Measurements from ENCODE around the gene MGMT. TPM values are rescaled to one million over a fixed set of nuclear protein-coding genes. Genes with fewer than 3 reads are reported as not detected.

MGMT gene
- total and polyA plus RNA-seq, 2 donors (not counting 3 experiments of a cell fraction or from before 2014, with no cell fraction given): 15.0 to 15.2 TPM

DNA sequence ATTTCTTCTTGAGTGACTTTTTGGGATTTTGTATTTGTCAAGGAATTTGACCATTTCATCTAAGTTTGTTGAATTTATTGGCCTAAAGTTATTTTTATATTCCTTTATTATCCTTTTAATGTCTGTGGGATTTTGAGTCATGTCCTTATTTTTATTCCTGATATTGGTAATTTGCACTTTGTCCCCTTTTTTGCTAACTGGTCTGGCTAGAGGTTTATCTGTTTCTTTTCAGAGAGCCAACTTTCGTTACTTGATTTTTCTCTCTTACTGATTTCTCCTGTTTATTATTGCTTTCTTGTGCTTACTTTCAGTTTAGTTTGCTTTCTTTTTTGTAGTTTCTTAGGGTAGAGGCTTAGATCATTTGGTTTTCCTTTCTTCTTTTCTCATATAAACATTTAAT is 14.6 kb downstream of the MGMT start:
- POLR2A ChIA-PET: no interaction called here
- dilution Hi-C loops (cut with MboI; ENCODE audit: extremely low pct_ligation_motif_present, low sequenced_read_pairs): no loop called here

More for the DNA sequence above, 14.6 kb downstream of the MGMT start:
- H3K79me2 ChIP-seq (ENCODE audit: control insufficient read depth, insufficient read depth, low read length): no peaks in the 10 kb centered on the region
- no peaks in the 10 kb centered on the region for H3K27me3 ChIP-seq (ENCODE audit: control insufficient read depth in 2 of 2, insufficient read depth in 2 of 2, low read length in 2 of 2)
- H3K4me1 ChIP-seq (ENCODE audit: control insufficient read depth, extremely low read depth, insufficient read depth, low read length): no peaks in the 10 kb centered on the region
- no peak for TF ChIP-seq FOS (IDR thresholded peaks at IDR 0.05; ENCODE audit: borderline replicate concordance, insufficient read depth, low read length)
- TF ChIP-seq EZH2 (IDR thresholded peaks at IDR 0.05; ENCODE audit: borderline replicate concordance, low read depth, low read length, severe bottlenecking): no peak
- no peak for TF ChIP-seq POLR2A (IDR thresholded peaks at IDR 0.05; ENCODE audit: low read depth, low read length)
- no peak for TF ChIP-seq JUN (IDR thresholded peaks at IDR 0.05; ENCODE audit: borderline replicate concordance, insufficient read depth, insufficient read length, low read depth)
- no peak for TF ChIP-seq MYC (IDR thresholded peaks at IDR 0.05; ENCODE audit: low read depth, low read length)
- TF ChIP-seq, protein P1, sequence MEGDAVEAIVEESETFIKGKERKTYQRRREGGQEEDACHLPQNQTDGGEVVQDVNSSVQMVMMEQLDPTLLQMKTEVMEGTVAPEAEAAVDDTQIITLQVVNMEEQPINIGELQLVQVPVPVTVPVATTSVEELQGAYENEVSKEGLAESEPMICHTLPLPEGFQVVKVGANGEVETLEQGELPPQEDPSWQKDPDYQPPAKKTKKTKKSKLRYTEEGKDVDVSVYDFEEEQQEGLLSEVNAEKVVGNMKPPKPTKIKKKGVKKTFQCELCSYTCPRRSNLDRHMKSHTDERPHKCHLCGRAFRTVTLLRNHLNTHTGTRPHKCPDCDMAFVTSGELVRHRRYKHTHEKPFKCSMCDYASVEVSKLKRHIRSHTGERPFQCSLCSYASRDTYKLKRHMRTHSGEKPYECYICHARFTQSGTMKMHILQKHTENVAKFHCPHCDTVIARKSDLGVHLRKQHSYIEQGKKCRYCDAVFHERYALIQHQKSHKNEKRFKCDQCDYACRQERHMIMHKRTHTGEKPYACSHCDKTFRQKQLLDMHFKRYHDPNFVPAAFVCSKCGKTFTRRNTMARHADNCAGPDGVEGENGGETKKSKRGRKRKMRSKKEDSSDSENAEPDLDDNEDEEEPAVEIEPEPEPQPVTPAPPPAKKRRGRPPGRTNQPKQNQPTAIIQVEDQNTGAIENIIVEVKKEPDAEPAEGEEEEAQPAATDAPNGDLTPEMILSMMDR (IDR thresholded peaks at IDR 0.05; ENCODE audit: extremely low read depth in 1 of 2, insufficient read depth in 1 of 2, low read depth in 1 of 2, low read length in 2 of 2): no peak
- TF ChIP-seq, protein P2, sequence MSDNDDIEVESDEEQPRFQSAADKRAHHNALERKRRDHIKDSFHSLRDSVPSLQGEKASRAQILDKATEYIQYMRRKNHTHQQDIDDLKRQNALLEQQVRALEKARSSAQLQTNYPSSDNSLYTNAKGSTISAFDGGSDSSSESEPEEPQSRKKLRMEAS (IDR thresholded peaks at IDR 0.05; ENCODE audit: insufficient read depth, insufficient read length): no peak
- TF ChIP-seq GATA2 (IDR thresholded peaks at IDR 0.05; ENCODE audit: insufficient read depth, insufficient read length, low read depth, low read length): no peak
- no peak for TF ChIP-seq POLR2AphosphoS5 (IDR thresholded peaks at IDR 0.05; ENCODE audit: insufficient read depth, low read depth, low read length)
- no peak overlapping the region for H3K4me2 ChIP-seq (ENCODE audit: insufficient read depth, low read length)
- no peak overlapping the region for H3K27ac ChIP-seq (ENCODE audit: insufficient read depth, low read depth, low read length)
- no peak overlapping the region for H3K9ac ChIP-seq (replicated peaks; ENCODE audit: extremely low read depth, insufficient read depth, low read length)
- no peak for DNase-seq (ENCODE audit: low read depth, low spot score)
- no peaks in the 10 kb centered on the region for H3K36me3 ChIP-seq (ENCODE audit: control insufficient read depth in 2 of 2, extremely low read depth in 1 of 2, insufficient read depth in 2 of 2, low read length in 2 of 2)
- no TSS peak for BruUV-seq (replicated peaks)
- FAIRE-seq: no peak
- no peak overlapping the region for H3K4me3 ChIP-seq (replicated peaks in 1 of 3; ENCODE audit: insufficient read depth in 1 of 3, low read depth in 1 of 3, low read length in 3 of 3)
- H3K9me1 ChIP-seq (replicated peaks; ENCODE audit: control insufficient read depth, extremely low read depth, insufficient read depth, low read length): no peaks in the 10 kb centered on the region
- H2AFZ ChIP-seq (ENCODE audit: low read depth, low read length): no peak overlapping the region
- H4K20me1 ChIP-seq (replicated peaks; ENCODE audit: control insufficient read depth, extremely low read depth, insufficient read depth, low read length): no peaks in the 10 kb centered on the region
- CTCF ChIA-PET: no interaction called here
- intact Hi-C loops (cut with micrococcal nuclease): no loop called here
- H3K9me3 ChIP-seq (replicated peaks; ENCODE audit: control insufficient read depth, insufficient read depth, low read length): peaks cover 2% of the 10 kb centered on the region
